Left ventricle myocardium inferior (tissue), 1 donor: ENCODE data around the gene CIB2. TPM values are rescaled to one million over a fixed set of nuclear protein-coding genes. Genes with fewer than 3 reads are reported as not detected.

Experiments
- DNase-seq: peaks from one replicate; pipeline ENCODE4 v3.0.0-alpha.2; 2020
- H3K27ac ChIP-seq: fragments of 200-600 bp; replicated peaks from 2 replicates; pipeline ENCODE4 v1.8.0; 2021
- H3K27me3 ChIP-seq: fragments of 200-600 bp; 2 replicates; pipeline ENCODE4 v1.8.0; 2021; ENCODE audit warnings: low read depth
- H3K36me3 ChIP-seq: fragments of 200-600 bp; 2 replicates; pipeline ENCODE4 v1.8.0; 2021
- H3K4me1 ChIP-seq: fragments of 200-600 bp; 2 replicates; pipeline ENCODE4 v1.8.0; 2021
- H3K4me3 ChIP-seq: fragments of 200-600 bp; 2 replicates; pipeline ENCODE4 v1.8.0; 2021; ENCODE audit warnings: mild to moderate bottlenecking, moderate library complexity
- H3K9me3 ChIP-seq: fragments of 200-600 bp; replicated peaks from 2 replicates; pipeline ENCODE4 v1.8.0; 2021
- CTCF ChIP-seq: fragments of 200-600 bp; IDR thresholded peaks from 2 replicates; pipeline ENCODE4 v1.8.0; 2021; ENCODE audit warnings: antibody characterized with exemption, mild to moderate bottlenecking, borderline replicate concordance
- intact Hi-C: fragments of 100-400 bp; cut with micrococcal nuclease; formaldehyde crosslinking; loops from one replicate; pipeline ENCODE4 v1.11.0; 2022
- long read RNA-seq: library from polyadenylated mRNA; unstranded; transcript quantifications from one replicate; pipeline ENCODE4 v2.0.0, GENCODE V29; 2021
- total RNA-seq: library from RNA; stranded (reverse); fragmentation: NEBNext Ultra II Directional; extraction: Animal tissue kit (Norgen Biotek cat#: 25700); gene quantifications from one replicate; pipeline ENCODE4 v1.2.1, GENCODE V29; 2021
- donor health status: DM: no; HTN: yes; CAD: no; lungs with severe emphysema.

The CIB2 gene
- total RNA-seq, result 26.1 TPM
- long read RNA-seq, transcript CIB2-201 (6 exons, 1,598 nt), result major isoform, 36 of 60 reads
- long read RNA-seq, partial matches to known transcripts, result 19 of 60 reads
- long read RNA-seq, other reads (novel, unspliced or antisense), result 3 of 60 reads

- DNase-seq, result peak; percentile 75
- intact Hi-C loops, result loop anchor here (5.0 kb wide), 1 partner anchor 111 kb away; no protein-coding TSS in a partner anchor
- H3K36me3 ChIP-seq, result no peaks in the 10 kb centered on the region
- peak within 1 kb of the TSS; percentile 83 for H3K27ac ChIP-seq
- H3K4me1 ChIP-seq, result peaks cover 25% of the 10 kb centered on the region
- peak within 1 kb of the TSS; percentile 82 for H3K4me3 ChIP-seq
- H3K27me3 ChIP-seq, result no peaks in the 10 kb centered on the region
- TF ChIP-seq CTCF, result peak; percentile 90
- H3K9me3 ChIP-seq, result no peaks in the 10 kb centered on the region
Observed at GRCh38 chr15:78131295-78132061, at the start of gene CIB2. Gene CIB2, minus strand, starts transcription at chr15:78131445. Its CDS starts 230 bp downstream, at chr15:78131215.

GRCh38 chr15:78179906-78180305 is 48.7 kb upstream of the CIB2 start:
- no peaks in the 10 kb centered on the region for H3K9me3 ChIP-seq
- intact Hi-C loops, result loop anchor here (10.0 kb wide), 1 partner anchor 65 kb away; no protein-coding TSS in a partner anchor
- H3K27ac ChIP-seq, result no peak overlapping the region
- H3K36me3 ChIP-seq, result no peaks in the 10 kb centered on the region
- no peak for DNase-seq
- no peaks in the 10 kb centered on the region for H3K27me3 ChIP-seq
- H3K4me1 ChIP-seq, result no peaks in the 10 kb centered on the region
- no peak overlapping the region for H3K4me3 ChIP-seq
- no peak for TF ChIP-seq CTCF

- H3K27ac ChIP-seq, result no peak overlapping the region
- no peak for DNase-seq
- no peak for TF ChIP-seq CTCF
- H3K9me3 ChIP-seq, result no peaks in the 10 kb centered on the region
- no peak overlapping the region for H3K4me3 ChIP-seq
- H3K4me1 ChIP-seq, result no peaks in the 10 kb centered on the region
- no peaks in the 10 kb centered on the region for H3K27me3 ChIP-seq
- no peaks in the 10 kb centered on the region for H3K36me3 ChIP-seq
- intact Hi-C loops, result loop anchor here (10.0 kb wide), 1 partner anchor 65 kb away; no protein-coding TSS in a partner anchor
Observed at GRCh38 chr15:78179286-78179840, 48.1 kb upstream of the CIB2 start.

- no peak for TF ChIP-seq CTCF
- no peak overlapping the region for H3K27ac ChIP-seq
- no peaks in the 10 kb centered on the region for H3K4me1 ChIP-seq
- intact Hi-C loops, result loop anchor here (10.0 kb wide), 1 partner anchor 67 kb away; no protein-coding TSS in a partner anchor
- no peaks in the 10 kb centered on the region for H3K9me3 ChIP-seq
- no peak overlapping the region for H3K4me3 ChIP-seq
- peaks cover 3% of the 10 kb centered on the region for H3K36me3 ChIP-seq
- DNase-seq, result no peak
- no peaks in the 10 kb centered on the region for H3K27me3 ChIP-seq
Observed at GRCh38 chr15:78178064-78178463, 46.8 kb upstream of the CIB2 start.

- intact Hi-C loops, result loop anchor here (10.0 kb wide), 1 partner anchor 67 kb away; no protein-coding TSS in a partner anchor
- H3K27me3 ChIP-seq, result no peaks in the 10 kb centered on the region
- DNase-seq, result peak; percentile 44
- H3K9me3 ChIP-seq, result no peaks in the 10 kb centered on the region
- no peak overlapping the region for H3K4me3 ChIP-seq
- no peaks in the 10 kb centered on the region for H3K4me1 ChIP-seq
- no peak overlapping the region for H3K27ac ChIP-seq
- H3K36me3 ChIP-seq, result peaks cover 8% of the 10 kb centered on the region
- TF ChIP-seq CTCF, result peak; percentile 75
Observed at GRCh38 chr15:78177447-78177873, 46.2 kb upstream of the CIB2 start.
